SK-N-SH treated with all-trans-retinoic acid at 6 μM for 48 hours (cell line): Measurements from ENCODE around the gene FANCC.

Source experiments
- ISL1 ChIP-seq: fragments of 250-450 bp; sonication (Bioruptor Pico); IDR thresholded peaks from 2 replicates; pipeline ENCODE4 v2.1.2; 2022; ENCODE audit warnings: mild to moderate bottlenecking, moderate library complexity
- TCF4 ChIP-seq: fragments of 250-450 bp; sonication (Bioruptor Pico); IDR thresholded peaks from 2 replicates; pipeline ENCODE4 v1.8.0; 2021; ENCODE audit warnings: mild to moderate bottlenecking, moderate library complexity, borderline replicate concordance
- ZNF70 ChIP-seq: fragments of 450-650 bp; formaldehyde crosslinking; IDR thresholded peaks from 2 replicates; pipeline ENCODE4 v1.5.0; 2020; ENCODE audit warnings: mild to moderate bottlenecking, moderate library complexity
- ZNF8 ChIP-seq: fragments of 450-650 bp; formaldehyde crosslinking; IDR thresholded peaks from 2 replicates; pipeline ENCODE4 v1.5.0; 2020; ENCODE audit warnings: mild to moderate bottlenecking, moderate library complexity
- TF ChIP-seq, protein P1 (sequence below): fragments of 250-450 bp; sonication (Bioruptor Pico); IDR thresholded peaks from 2 replicates; pipeline ENCODE4 v1.8.0; 2020; ENCODE audit warnings: mild to moderate bottlenecking, moderate library complexity, borderline replicate concordance

DNA sequence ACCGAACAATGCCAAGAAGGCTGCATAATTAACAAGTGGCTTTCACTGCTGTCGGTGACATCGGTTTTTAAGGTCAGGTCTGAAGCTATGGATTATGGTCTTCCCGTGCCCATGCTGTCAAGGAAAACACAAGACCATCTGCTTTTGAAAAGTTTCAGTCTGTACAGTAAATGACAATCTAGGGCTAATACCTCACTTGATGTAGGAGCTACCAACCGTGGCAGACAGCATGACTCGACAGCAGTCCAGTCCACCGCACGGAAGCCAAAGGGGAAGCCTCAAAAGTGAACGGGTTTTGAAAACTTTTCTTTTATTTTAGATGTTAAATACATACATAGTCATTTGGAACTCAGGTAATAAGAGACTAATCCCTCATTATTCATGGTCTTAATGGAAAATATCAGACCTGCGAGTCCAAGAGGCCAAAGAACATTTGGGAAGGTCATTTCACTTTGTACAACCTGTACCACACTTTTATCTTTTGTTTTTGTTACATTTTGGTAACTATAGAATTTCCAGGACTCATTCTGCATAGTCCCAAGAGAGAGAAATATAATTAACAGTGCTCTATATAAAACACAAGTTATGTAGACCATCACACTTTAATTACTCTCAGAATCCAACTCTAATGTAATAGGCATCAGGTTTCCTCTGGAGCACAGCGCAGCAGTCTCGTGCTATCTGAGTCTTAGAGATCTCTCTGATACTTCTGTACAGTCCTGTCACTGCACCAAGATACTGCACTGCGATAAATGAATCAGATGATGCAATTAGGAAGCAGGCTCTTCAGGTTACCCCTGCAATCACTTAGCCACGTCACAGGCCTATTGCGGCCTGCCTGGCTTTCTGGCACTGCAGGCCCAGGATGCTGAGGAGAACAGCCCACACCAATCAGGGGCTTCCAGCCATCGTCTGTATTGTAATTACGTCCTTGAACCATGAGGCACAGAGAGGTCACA lies 184.9 kb downstream of the FANCC start:
- TF ChIP-seq TCF4 (CRISPR knock-in tag) = peak; percentile 98
- TF ChIP-seq ZNF8 = no peak
- no peak for TF ChIP-seq ZNF70 (CRISPR knock-in tag)
- TF ChIP-seq ISL1 (CRISPR knock-in tag) = peak; percentile 94
- TF ChIP-seq, protein P1, sequence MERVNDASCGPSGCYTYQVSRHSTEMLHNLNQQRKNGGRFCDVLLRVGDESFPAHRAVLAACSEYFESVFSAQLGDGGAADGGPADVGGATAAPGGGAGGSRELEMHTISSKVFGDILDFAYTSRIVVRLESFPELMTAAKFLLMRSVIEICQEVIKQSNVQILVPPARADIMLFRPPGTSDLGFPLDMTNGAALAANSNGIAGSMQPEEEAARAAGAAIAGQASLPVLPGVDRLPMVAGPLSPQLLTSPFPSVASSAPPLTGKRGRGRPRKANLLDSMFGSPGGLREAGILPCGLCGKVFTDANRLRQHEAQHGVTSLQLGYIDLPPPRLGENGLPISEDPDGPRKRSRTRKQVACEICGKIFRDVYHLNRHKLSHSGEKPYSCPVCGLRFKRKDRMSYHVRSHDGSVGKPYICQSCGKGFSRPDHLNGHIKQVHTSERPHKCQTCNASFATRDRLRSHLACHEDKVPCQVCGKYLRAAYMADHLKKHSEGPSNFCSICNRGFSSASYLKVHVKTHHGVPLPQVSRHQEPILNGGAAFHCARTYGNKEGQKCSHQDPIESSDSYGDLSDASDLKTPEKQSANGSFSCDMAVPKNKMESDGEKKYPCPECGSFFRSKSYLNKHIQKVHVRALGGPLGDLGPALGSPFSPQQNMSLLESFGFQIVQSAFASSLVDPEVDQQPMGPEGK (CRISPR knock-in tag) = no peak; the same call in 1 of the 2 replicates
